Cerebellar cortex (tissue), 1 donor: ENCODE measurements around the gene SKA1.
"Not testable (repeated sequence)": the region's sequence is repeated elsewhere in the genome, so short reads cannot be mapped to it uniquely, and the experiment has no call there.

Source experiments
- DNase-seq: peaks from one replicate; pipeline ENCODE4 v3.0.0-alpha.2; 2015; ENCODE audit warnings: low spot score

Gene SKA1

GRCh38 chr18:50429207-50429948, 54.5 kb downstream of the SKA1 start:
- peak; percentile 25 for DNase-seq

- no peak for DNase-seq
These were observed 58.1 kb downstream of the SKA1 start for GRCh38 chr18:50432915-50433314.

GRCh38 chr18:50436742-50437141, 61.9 kb downstream of the SKA1 start:
- not testable (repeated sequence) for DNase-seq

GRCh38 chr18:50439460-50440015, 64.7 kb downstream of the SKA1 start:
- no peak for DNase-seq

- DNase-seq, result no peak
These were observed 66.2 kb downstream of the SKA1 start for GRCh38 chr18:50441016-50441415.

GRCh38 chr18:50441501-50441900, 66.7 kb downstream of the SKA1 start:
- no peak for DNase-seq
